OCI-LY1 (cell line): ENCODE data around the gene TTN.

ENCODE experiments used
- EZH2 ChIP-seq: fragments of 200-600 bp; sonication (generic), shearing (Covaris generic); IDR thresholded peaks from 2 replicates; pipeline ENCODE4 v1.8.0; 2017; ENCODE audit warnings: borderline replicate concordance, mixed run types, mild to moderate bottlenecking, antibody characterized with exemption, low read length, moderate library complexity, mixed read lengths
- TF ChIP-seq, protein P1 (sequence below): fragments of 200-600 bp; sonication (generic), shearing (Covaris generic); IDR thresholded peaks from 2 replicates; pipeline ENCODE4 v1.5.1; 2017; ENCODE audit warnings: mild to moderate bottlenecking, antibody characterized with exemption, low read length, moderate library complexity, mixed read lengths

- TF ChIP-seq EZH2, result no peak
- TF ChIP-seq, protein P1, sequence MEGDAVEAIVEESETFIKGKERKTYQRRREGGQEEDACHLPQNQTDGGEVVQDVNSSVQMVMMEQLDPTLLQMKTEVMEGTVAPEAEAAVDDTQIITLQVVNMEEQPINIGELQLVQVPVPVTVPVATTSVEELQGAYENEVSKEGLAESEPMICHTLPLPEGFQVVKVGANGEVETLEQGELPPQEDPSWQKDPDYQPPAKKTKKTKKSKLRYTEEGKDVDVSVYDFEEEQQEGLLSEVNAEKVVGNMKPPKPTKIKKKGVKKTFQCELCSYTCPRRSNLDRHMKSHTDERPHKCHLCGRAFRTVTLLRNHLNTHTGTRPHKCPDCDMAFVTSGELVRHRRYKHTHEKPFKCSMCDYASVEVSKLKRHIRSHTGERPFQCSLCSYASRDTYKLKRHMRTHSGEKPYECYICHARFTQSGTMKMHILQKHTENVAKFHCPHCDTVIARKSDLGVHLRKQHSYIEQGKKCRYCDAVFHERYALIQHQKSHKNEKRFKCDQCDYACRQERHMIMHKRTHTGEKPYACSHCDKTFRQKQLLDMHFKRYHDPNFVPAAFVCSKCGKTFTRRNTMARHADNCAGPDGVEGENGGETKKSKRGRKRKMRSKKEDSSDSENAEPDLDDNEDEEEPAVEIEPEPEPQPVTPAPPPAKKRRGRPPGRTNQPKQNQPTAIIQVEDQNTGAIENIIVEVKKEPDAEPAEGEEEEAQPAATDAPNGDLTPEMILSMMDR, result peak; percentile 73
Observed at GRCh38 chr2:178796079-178796677, 11.0 kb downstream of the TTN start.
